ENCODE results near the gene ALDH1A3.

Gene ALDH1A3

GRCh38 chr15:100898152-100898490 lies 18.5 kb downstream of the ALDH1A3 start:
- TF ChIP-seq REST (IDR thresholded peaks at IDR 0.05; ENCODE audit: insufficient replicate concordance, low read depth) (no peak), GABPA (IDR thresholded peaks at IDR 0.05; ENCODE audit: low read depth) (no peak), SPI1 (IDR thresholded peaks at IDR 0.05; ENCODE audit: borderline replicate concordance, low read depth) (no peak), CTCF (IDR thresholded peaks at IDR 0.05; ENCODE audit: insufficient read depth, low read length) (no peak), POLR2AphosphoS5 (IDR thresholded peaks at IDR 0.05; ENCODE audit: low read depth) (no peak)
- no peak for DNase-seq (ENCODE audit: low read depth in 1 of 2, low spot score in 1 of 2)
- H3K27ac ChIP-seq (replicated peaks), result no peak overlapping the region
- peaks cover 2% of the 10 kb centered on the region for H3K27me3 ChIP-seq (ENCODE audit: insufficient read depth, poor library complexity, severe bottlenecking)
- H3K4me3 ChIP-seq (replicated peaks; ENCODE audit: insufficient read depth, low read length), result no peak overlapping the region

GRCh38 chr15:100898661-100899462 lies 19.2 kb downstream of the ALDH1A3 start:
- peaks cover 2% of the 10 kb centered on the region for H3K27me3 ChIP-seq (ENCODE audit: insufficient read depth, poor library complexity, severe bottlenecking)
- no peak overlapping the region for H3K4me3 ChIP-seq (replicated peaks; ENCODE audit: insufficient read depth, low read length)
- no peak overlapping the region for H3K27ac ChIP-seq (replicated peaks)
- TF ChIP-seq SPI1 (IDR thresholded peaks at IDR 0.05; ENCODE audit: borderline replicate concordance, low read depth) (no peak), REST (IDR thresholded peaks at IDR 0.05; ENCODE audit: insufficient replicate concordance, low read depth) (no peak), POLR2AphosphoS5 (IDR thresholded peaks at IDR 0.05; ENCODE audit: low read depth) (no peak), GABPA (IDR thresholded peaks at IDR 0.05; ENCODE audit: low read depth) (no peak), CTCF (IDR thresholded peaks at IDR 0.05; ENCODE audit: insufficient read depth, low read length) (no peak)
- DNase-seq (ENCODE audit: low read depth in 1 of 2, low spot score in 1 of 2), result no peak

- no peaks in the 10 kb centered on the region for H3K27me3 ChIP-seq (ENCODE audit: insufficient read depth, poor library complexity, severe bottlenecking)
- H3K27ac ChIP-seq (replicated peaks), result no peak overlapping the region
- no peak overlapping the region for H3K4me3 ChIP-seq (replicated peaks; ENCODE audit: insufficient read depth, low read length)
- DNase-seq (ENCODE audit: low read depth in 1 of 2, low spot score in 1 of 2), result no peak
- no peak for TF ChIP-seq CTCF (IDR thresholded peaks at IDR 0.05; ENCODE audit: insufficient read depth, low read length)
- no peak for TF ChIP-seq GABPA (IDR thresholded peaks at IDR 0.05; ENCODE audit: low read depth)
Measured at GRCh38 chr15:100899601-100900000, 20.0 kb downstream of the ALDH1A3 start.

Data from HL-60 (cell line).